ENCODE data around the gene TRIM33. TPM values are rescaled to one million over a fixed set of nuclear protein-coding genes. Genes with fewer than 3 reads are reported as not detected.

TRIM33 gene
- polyA plus RNA-seq, 1 donor (not counting 4 experiments of a cell fraction or from before 2014, with no cell fraction given) = 26.4 TPM

GRCh38 chr1:114462341-114462740, 48.7 kb downstream of the TRIM33 start:
- peaks cover 36% of the 10 kb centered on the region for H3K79me2 ChIP-seq (ENCODE audit: control insufficient read depth, insufficient read depth, low read length)
- H3K27me3 ChIP-seq (ENCODE audit: control insufficient read depth, extremely low read depth, insufficient read depth, low read length) = no peaks in the 10 kb centered on the region
- no peaks in the 10 kb centered on the region for H3K9me1 ChIP-seq (ENCODE audit: control insufficient read depth, extremely low read depth, insufficient read depth, low read length)
- FAIRE-seq = no peak
- TF ChIP-seq, protein P1, sequence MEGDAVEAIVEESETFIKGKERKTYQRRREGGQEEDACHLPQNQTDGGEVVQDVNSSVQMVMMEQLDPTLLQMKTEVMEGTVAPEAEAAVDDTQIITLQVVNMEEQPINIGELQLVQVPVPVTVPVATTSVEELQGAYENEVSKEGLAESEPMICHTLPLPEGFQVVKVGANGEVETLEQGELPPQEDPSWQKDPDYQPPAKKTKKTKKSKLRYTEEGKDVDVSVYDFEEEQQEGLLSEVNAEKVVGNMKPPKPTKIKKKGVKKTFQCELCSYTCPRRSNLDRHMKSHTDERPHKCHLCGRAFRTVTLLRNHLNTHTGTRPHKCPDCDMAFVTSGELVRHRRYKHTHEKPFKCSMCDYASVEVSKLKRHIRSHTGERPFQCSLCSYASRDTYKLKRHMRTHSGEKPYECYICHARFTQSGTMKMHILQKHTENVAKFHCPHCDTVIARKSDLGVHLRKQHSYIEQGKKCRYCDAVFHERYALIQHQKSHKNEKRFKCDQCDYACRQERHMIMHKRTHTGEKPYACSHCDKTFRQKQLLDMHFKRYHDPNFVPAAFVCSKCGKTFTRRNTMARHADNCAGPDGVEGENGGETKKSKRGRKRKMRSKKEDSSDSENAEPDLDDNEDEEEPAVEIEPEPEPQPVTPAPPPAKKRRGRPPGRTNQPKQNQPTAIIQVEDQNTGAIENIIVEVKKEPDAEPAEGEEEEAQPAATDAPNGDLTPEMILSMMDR (optimal IDR thresholded peaks at IDR 0.05 in 1 of 3, IDR thresholded peaks at IDR 0.05 in 1 of 3, conservative IDR thresholded peaks at IDR 0.05 in 1 of 3; ENCODE audit: extremely low read depth in 1 of 3, insufficient read depth in 2 of 3, low read length in 3 of 3) = no peak
- TF ChIP-seq EZH2 (IDR thresholded peaks at IDR 0.05; ENCODE audit: low read length) = no peak
- H3K36me3 ChIP-seq (ENCODE audit: control insufficient read depth in 2 of 2, extremely low read depth in 1 of 2, insufficient read depth in 2 of 2, low read length in 2 of 2) = peaks cover 0 to 5% of the 10 kb centered on the region in 2 experiments
- H2AFZ ChIP-seq (ENCODE audit: control insufficient read depth, low read length) = no peak overlapping the region
- dilution Hi-C loops (cut with MboI; ENCODE audit: extremely low pct_ligation_motif_present, low sequenced_read_pairs) = no loop called here
- H3K27ac ChIP-seq (ENCODE audit: control insufficient read depth, insufficient read depth, low read length) = no peak overlapping the region
- DNase-seq (ENCODE audit: low read depth, low spot score) = no peak
- H3K4me1 ChIP-seq (ENCODE audit: control insufficient read depth, extremely low read depth, insufficient read depth, low read length) = no peaks in the 10 kb centered on the region
- no peaks in the 10 kb centered on the region for H4K20me1 ChIP-seq (ENCODE audit: control insufficient read depth, extremely low read depth, insufficient read depth, low read length)
- no peak overlapping the region for H3K9ac ChIP-seq (ENCODE audit: control insufficient read depth, extremely low read depth, insufficient read depth, low read length)
- no peak overlapping the region for H3K4me3 ChIP-seq (ENCODE audit: control insufficient read depth in 2 of 3, extremely low read depth in 1 of 3, insufficient read depth in 2 of 3, low read depth in 1 of 3, low read length in 3 of 3)
- no peak overlapping the region for H3K4me2 ChIP-seq (ENCODE audit: control insufficient read depth, extremely low read depth, insufficient read depth, low read depth, low read length)
- peaks cover 3% of the 10 kb centered on the region for H3K9me3 ChIP-seq (ENCODE audit: control insufficient read depth, low read depth, low read length)

DNA sequence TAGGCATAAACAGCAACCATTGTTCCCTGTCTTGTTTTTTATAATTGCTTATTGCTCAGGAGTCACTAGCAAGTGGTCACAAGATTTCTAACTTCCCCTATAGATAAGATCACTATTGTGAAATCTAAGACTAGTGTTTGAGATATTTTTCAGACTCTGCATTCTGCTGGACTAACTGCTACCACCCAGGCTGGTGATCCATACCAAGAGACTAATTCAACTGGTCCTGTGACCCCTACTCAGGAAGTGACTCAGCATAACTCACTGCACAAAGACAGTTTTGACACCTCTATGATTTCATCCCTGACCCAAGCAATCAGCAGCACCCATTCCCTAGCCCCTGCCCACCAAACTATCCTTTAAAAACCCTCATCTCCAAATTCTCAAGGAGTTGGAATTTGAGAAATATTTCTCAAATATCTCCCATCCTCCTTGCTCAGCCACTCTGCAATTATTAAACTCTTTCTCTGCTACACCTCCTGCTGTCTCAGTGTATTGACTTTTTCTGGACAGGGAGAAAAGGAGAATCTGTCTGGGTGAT, 52.7 kb downstream of the TRIM33 start:
- FAIRE-seq (no peak), DNase-seq (ENCODE audit: low read depth, low spot score) (no peak)
- Histone ChIP-seq H3K36me3 (ENCODE audit: control insufficient read depth in 2 of 2, extremely low read depth in 1 of 2, insufficient read depth in 2 of 2, low read length in 2 of 2) (peaks cover 1 to 10% of the 10 kb centered on the region in 2 experiments), H3K4me2 (ENCODE audit: control insufficient read depth, extremely low read depth, insufficient read depth, low read depth, low read length) (no peak overlapping the region), H3K9ac (ENCODE audit: control insufficient read depth, extremely low read depth, insufficient read depth, low read length) (no peak overlapping the region), H3K79me2 (ENCODE audit: control insufficient read depth, insufficient read depth, low read length) (peaks cover 4% of the 10 kb centered on the region), H3K9me1 (ENCODE audit: control insufficient read depth, extremely low read depth, insufficient read depth, low read length) (no peaks in the 10 kb centered on the region), H3K9me3 (ENCODE audit: control insufficient read depth, low read depth, low read length) (peaks cover 3% of the 10 kb centered on the region), H2AFZ (ENCODE audit: control insufficient read depth, low read length) (no peak overlapping the region), H3K4me1 (ENCODE audit: control insufficient read depth, extremely low read depth, insufficient read depth, low read length) (no peaks in the 10 kb centered on the region), H3K27me3 (ENCODE audit: control insufficient read depth, extremely low read depth, insufficient read depth, low read length) (no peaks in the 10 kb centered on the region), H3K27ac (ENCODE audit: control insufficient read depth, insufficient read depth, low read length) (no peak overlapping the region), H4K20me1 (ENCODE audit: control insufficient read depth, extremely low read depth, insufficient read depth, low read length) (no peaks in the 10 kb centered on the region), H3K4me3 (ENCODE audit: control insufficient read depth in 2 of 3, extremely low read depth in 1 of 3, insufficient read depth in 2 of 3, low read depth in 1 of 3, low read length in 3 of 3) (no peak overlapping the region)
- TF ChIP-seq, protein P1 (optimal IDR thresholded peaks at IDR 0.05 in 1 of 3, IDR thresholded peaks at IDR 0.05 in 1 of 3, conservative IDR thresholded peaks at IDR 0.05 in 1 of 3; ENCODE audit: extremely low read depth in 1 of 3, insufficient read depth in 2 of 3, low read length in 3 of 3) = no peak
- no peak for TF ChIP-seq EZH2 (IDR thresholded peaks at IDR 0.05; ENCODE audit: low read length)
- dilution Hi-C loops (cut with MboI; ENCODE audit: extremely low pct_ligation_motif_present, low sequenced_read_pairs) = no loop called here
